ENCODE data around the gene RENBP. TPM values are rescaled to one million over a fixed set of nuclear protein-coding genes. Genes with fewer than 3 reads are reported as not detected.
A peak's percentile ranks its signal among the peaks of the same experiment; 100 is the strongest.

RENBP gene
- total RNA-seq, 3 donors from 2014 or later, result 6.9 to 10.4 (median 8.6) TPM

GRCh38 chrX:153966841-153967535, 22.5 kb upstream of the RENBP start:
- DNase-seq (peak; percentile 49), ATAC-seq (peak; percentile 7 to 8)
- Mint-ChIP-seq H3K36me3 (ENCODE audit: insufficient read depth) (peaks cover 6% of the 10 kb centered on the region), H3K27me3 (ENCODE audit: low read depth) (no peaks in the 10 kb centered on the region), H3K4me3 (peak overlapping the region; percentile 100), H3K4me1 (ENCODE audit: low read depth) (peaks cover 31% of the 10 kb centered on the region), H3K9me3 (no peaks in the 10 kb centered on the region)

GRCh38 chrX:153966283-153966688, 21.8 kb upstream of the RENBP start:
- no peaks in the 10 kb centered on the region for H3K9me3 Mint-ChIP-seq
- peaks cover 6% of the 10 kb centered on the region for H3K36me3 Mint-ChIP-seq (ENCODE audit: insufficient read depth)
- peaks cover 31% of the 10 kb centered on the region for H3K4me1 Mint-ChIP-seq (ENCODE audit: low read depth)
- peak overlapping the region; percentile 100 for H3K4me3 Mint-ChIP-seq
- ATAC-seq (no peak), DNase-seq (no peak)
- H3K27me3 Mint-ChIP-seq (ENCODE audit: low read depth), result no peaks in the 10 kb centered on the region

- no peaks in the 10 kb centered on the region for H3K27me3 Mint-ChIP-seq (ENCODE audit: low read depth)
- no peak for DNase-seq
- H3K4me1 Mint-ChIP-seq (ENCODE audit: low read depth), result peaks cover 31% of the 10 kb centered on the region
- H3K36me3 Mint-ChIP-seq (ENCODE audit: insufficient read depth), result peaks cover 6% of the 10 kb centered on the region
- H3K9me3 Mint-ChIP-seq, result no peaks in the 10 kb centered on the region
- no peak for ATAC-seq
- H3K4me3 Mint-ChIP-seq, result peak overlapping the region; percentile 33
Observed at GRCh38 chrX:153965406-153965805, 21.0 kb upstream of the RENBP start.

- Mint-ChIP-seq H3K9me3 (no peaks in the 10 kb centered on the region), H3K36me3 (ENCODE audit: insufficient read depth) (peaks cover 2% of the 10 kb centered on the region), H3K4me1 (ENCODE audit: low read depth) (peaks cover 31% of the 10 kb centered on the region), H3K27me3 (ENCODE audit: low read depth) (no peaks in the 10 kb centered on the region), H3K4me3 (no peak overlapping the region)
- DNase-seq, result no peak
- no peak for ATAC-seq
Observed at GRCh38 chrX:153964105-153964504, 19.7 kb upstream of the RENBP start.

- ATAC-seq (no peak), DNase-seq (no peak)
- H3K27me3 Mint-ChIP-seq (ENCODE audit: low read depth), result no peaks in the 10 kb centered on the region
- H3K4me1 Mint-ChIP-seq (ENCODE audit: low read depth), result peaks cover 31% of the 10 kb centered on the region
- no peak overlapping the region for H3K4me3 Mint-ChIP-seq
- H3K36me3 Mint-ChIP-seq (ENCODE audit: insufficient read depth), result peaks cover 2% of the 10 kb centered on the region
- no peaks in the 10 kb centered on the region for H3K9me3 Mint-ChIP-seq
Observed at GRCh38 chrX:153963546-153963945, 19.1 kb upstream of the RENBP start.

GRCh38 chrX:153961292-153961691, 16.8 kb upstream of the RENBP start:
- Mint-ChIP-seq H3K27me3 (ENCODE audit: low read depth) (no peaks in the 10 kb centered on the region), H3K4me3 (no peak overlapping the region), H3K4me1 (ENCODE audit: low read depth) (peaks cover 10% of the 10 kb centered on the region), H3K36me3 (ENCODE audit: insufficient read depth) (peaks cover 2% of the 10 kb centered on the region), H3K9me3 (no peaks in the 10 kb centered on the region)
- no peak for ATAC-seq
- no peak for DNase-seq

GRCh38 chrX:153960786-153961185, 16.3 kb upstream of the RENBP start:
- no peak for ATAC-seq
- Mint-ChIP-seq H3K36me3 (ENCODE audit: insufficient read depth) (peaks cover 2% of the 10 kb centered on the region), H3K9me3 (no peaks in the 10 kb centered on the region), H3K4me1 (ENCODE audit: low read depth) (peaks cover 4% of the 10 kb centered on the region), H3K4me3 (no peak overlapping the region), H3K27me3 (ENCODE audit: low read depth) (no peaks in the 10 kb centered on the region)
- no peak for DNase-seq

- Mint-ChIP-seq H3K9me3 (no peaks in the 10 kb centered on the region), H3K36me3 (ENCODE audit: insufficient read depth) (peaks cover 2% of the 10 kb centered on the region), H3K4me3 (no peak overlapping the region), H3K4me1 (ENCODE audit: low read depth) (no peaks in the 10 kb centered on the region), H3K27me3 (ENCODE audit: low read depth) (no peaks in the 10 kb centered on the region)
- no peak for DNase-seq
- ATAC-seq, result no peak
Observed at GRCh38 chrX:153960077-153960476, 15.6 kb upstream of the RENBP start.

GRCh38 chrX:153959649-153960048, 15.2 kb upstream of the RENBP start:
- Mint-ChIP-seq H3K4me1 (ENCODE audit: low read depth) (no peaks in the 10 kb centered on the region), H3K9me3 (no peaks in the 10 kb centered on the region), H3K4me3 (no peak overlapping the region), H3K36me3 (ENCODE audit: insufficient read depth) (peaks cover 2% of the 10 kb centered on the region), H3K27me3 (ENCODE audit: low read depth) (no peaks in the 10 kb centered on the region)
- DNase-seq (no peak), ATAC-seq (no peak)

GRCh38 chrX:153958605-153959004, 14.2 kb upstream of the RENBP start:
- Mint-ChIP-seq H3K27me3 (ENCODE audit: low read depth) (no peaks in the 10 kb centered on the region), H3K36me3 (ENCODE audit: insufficient read depth) (peaks cover 7% of the 10 kb centered on the region), H3K4me1 (ENCODE audit: low read depth) (peaks cover 2% of the 10 kb centered on the region), H3K4me3 (no peak overlapping the region), H3K9me3 (no peaks in the 10 kb centered on the region)
- DNase-seq (no peak), ATAC-seq (no peak)

- no peaks in the 10 kb centered on the region for H3K27me3 Mint-ChIP-seq (ENCODE audit: low read depth)
- no peak overlapping the region for H3K4me3 Mint-ChIP-seq
- DNase-seq (no peak), ATAC-seq (no peak)
- H3K9me3 Mint-ChIP-seq, result no peaks in the 10 kb centered on the region
- H3K36me3 Mint-ChIP-seq (ENCODE audit: insufficient read depth), result peaks cover 9% of the 10 kb centered on the region
- peaks cover 2% of the 10 kb centered on the region for H3K4me1 Mint-ChIP-seq (ENCODE audit: low read depth)
Observed at GRCh38 chrX:153957224-153957623, 12.8 kb upstream of the RENBP start.

GRCh38 chrX:153956044-153956907, 11.8 kb upstream of the RENBP start:
- no peak overlapping the region for H3K4me3 Mint-ChIP-seq
- ATAC-seq (no peak), DNase-seq (no peak)
- H3K4me1 Mint-ChIP-seq (ENCODE audit: low read depth), result peaks cover 2% of the 10 kb centered on the region
- H3K27me3 Mint-ChIP-seq (ENCODE audit: low read depth), result no peaks in the 10 kb centered on the region
- H3K36me3 Mint-ChIP-seq (ENCODE audit: insufficient read depth), result peaks cover 12% of the 10 kb centered on the region
- H3K9me3 Mint-ChIP-seq, result no peaks in the 10 kb centered on the region

GRCh38 chrX:153955228-153955732, 10.8 kb upstream of the RENBP start:
- H3K27me3 Mint-ChIP-seq (ENCODE audit: low read depth), result no peaks in the 10 kb centered on the region
- H3K4me1 Mint-ChIP-seq (ENCODE audit: low read depth), result peaks cover 2% of the 10 kb centered on the region
- no peak for DNase-seq
- no peak overlapping the region for H3K4me3 Mint-ChIP-seq
- peaks cover 17% of the 10 kb centered on the region for H3K36me3 Mint-ChIP-seq (ENCODE audit: insufficient read depth)
- ATAC-seq, result no peak
- no peaks in the 10 kb centered on the region for H3K9me3 Mint-ChIP-seq

- H3K4me1 Mint-ChIP-seq (ENCODE audit: low read depth), result peaks cover 2% of the 10 kb centered on the region
- no peak overlapping the region for H3K4me3 Mint-ChIP-seq
- DNase-seq, result no peak
- no peaks in the 10 kb centered on the region for H3K9me3 Mint-ChIP-seq
- peaks cover 18% of the 10 kb centered on the region for H3K36me3 Mint-ChIP-seq (ENCODE audit: insufficient read depth)
- no peak for ATAC-seq
- no peaks in the 10 kb centered on the region for H3K27me3 Mint-ChIP-seq (ENCODE audit: low read depth)
Observed at GRCh38 chrX:153954558-153955227, 10.2 kb upstream of the RENBP start.
